MM.1S (cell line): Measurements from ENCODE around the gene SLC37A2.

Experiments
- DNase-seq: peaks from one replicate; pipeline ENCODE4 v3.0.0-alpha.2; 2015
- H2AFZ ChIP-seq: fragments of 300-600 bp; sonication (generic); 2 replicates; pipeline ENCODE4 v1.6.0; 2016; ENCODE audit warnings: antibody characterized with exemption, low read length
- H3F3A ChIP-seq: fragments of 300-600 bp; sonication (generic); 2 replicates; pipeline ENCODE4 v1.6.1; 2016; ENCODE audit warnings: mild to moderate bottlenecking, antibody characterized with exemption, low read length, moderate library complexity, mixed read lengths; ENCODE audit not compliant: insufficient read depth
- H3K27ac ChIP-seq: fragments of 300-600 bp; sonication (generic); 2 replicates; pipeline ENCODE4 v1.5.1; 2016; ENCODE audit warnings: mild to moderate bottlenecking, low read length
- H3K27me3 ChIP-seq: fragments of 300-600 bp; sonication (generic); replicated peaks from 2 replicates; pipeline ENCODE4 v1.6.0; 2016; ENCODE audit warnings: low read length; ENCODE audit not compliant: insufficient read depth
- H3K36me3 ChIP-seq: fragments of 300-600 bp; sonication (generic); replicated peaks from 2 replicates; pipeline ENCODE4 v1.6.1; 2016; ENCODE audit warnings: mild to moderate bottlenecking, low read length, mixed read lengths; ENCODE audit not compliant: insufficient read depth
- H3K4me1 ChIP-seq: fragments of 300-600 bp; sonication (generic); 2 replicates; pipeline ENCODE4 v1.6.1; 2016; ENCODE audit warnings: low read length, mixed read lengths
- H3K4me2 ChIP-seq: fragments of 300-600 bp; sonication (generic); 2 replicates; pipeline ENCODE4 v1.6.0; 2016; ENCODE audit warnings: low read depth, low read length
- H3K4me3 ChIP-seq: fragments of 300-600 bp; sonication (generic); 2 replicates; pipeline ENCODE4 v1.5.1; 2016; ENCODE audit warnings: low read length, mixed read lengths
- H3K79me2 ChIP-seq: fragments of 300-600 bp; sonication (generic); 2 replicates; pipeline ENCODE4 v1.6.1; 2016; ENCODE audit warnings: mixed run types, low read length, mixed read lengths
- H3K9ac ChIP-seq: fragments of 300-600 bp; sonication (generic); 2 replicates; pipeline ENCODE4 v1.6.1; 2016; ENCODE audit warnings: low read length, mixed read lengths
- H3K9me2 ChIP-seq: fragments of 300-600 bp; sonication (generic); replicated peaks from 2 replicates; pipeline ENCODE4 v1.6.1; 2016; ENCODE audit warnings: mild to moderate bottlenecking, low read length, mixed read lengths; ENCODE audit not compliant: insufficient read depth
- H3K9me3 ChIP-seq: fragments of 300-600 bp; sonication (generic); replicated peaks from 2 replicates; pipeline ENCODE4 v1.6.1; 2016; ENCODE audit warnings: mild to moderate bottlenecking, low read length, mixed read lengths; ENCODE audit not compliant: insufficient read depth
- H4K20me1 ChIP-seq: fragments of 300-600 bp; sonication (generic); 2 replicates; pipeline ENCODE4 v1.6.1; 2016; ENCODE audit warnings: mild to moderate bottlenecking, low read length, moderate library complexity, mixed read lengths; ENCODE audit not compliant: insufficient read depth
- CTCF ChIP-seq: fragments of 300-600 bp; sonication (generic); IDR thresholded peaks from 2 replicates; pipeline ENCODE4 v1.5.1; 2016; ENCODE audit warnings: antibody characterized with exemption, low read length, mixed read lengths
- EZH2 ChIP-seq: fragments of 300-600 bp; sonication (generic); optimal IDR thresholded peaks from 2 replicates; pipeline ENCODE3; 2017; ENCODE audit warnings: low read depth, mild to moderate bottlenecking, antibody characterized with exemption, low read length, mixed read lengths
- EZH2phosphoT487 ChIP-seq: fragments of 300-600 bp; sonication (generic); IDR thresholded peaks from 2 replicates; pipeline ENCODE4 v1.6.1; 2018; ENCODE audit warnings: antibody characterized with exemption, low read length

The SLC37A2 gene

GRCh38 chr11:125101596-125101995 is 38.5 kb downstream of the SLC37A2 start:
- no peak overlapping the region for H3K9ac ChIP-seq
- no peaks in the 10 kb centered on the region for H3K27me3 ChIP-seq
- TF ChIP-seq EZH2phosphoT487 (no peak), CTCF (no peak), EZH2 (no peak)
- H3K9me3 ChIP-seq: no peaks in the 10 kb centered on the region
- no peak overlapping the region for H3K27ac ChIP-seq
- H3K9me2 ChIP-seq: no peaks in the 10 kb centered on the region
- H3F3A ChIP-seq: peaks cover 5% of the 10 kb centered on the region; the same call in 1 of the 2 replicates
- H3K4me2 ChIP-seq: no peak overlapping the region
- no peak overlapping the region for H2AFZ ChIP-seq
- H3K79me2 ChIP-seq: peaks cover 21% of the 10 kb centered on the region
- no peak overlapping the region for H3K4me3 ChIP-seq
- H3K36me3 ChIP-seq: no peaks in the 10 kb centered on the region
- no peaks in the 10 kb centered on the region for H4K20me1 ChIP-seq
- H3K4me1 ChIP-seq: peaks cover 16% of the 10 kb centered on the region
- no peak for DNase-seq

GRCh38 chr11:125102025-125102424 is 38.9 kb downstream of the SLC37A2 start:
- no peaks in the 10 kb centered on the region for H3K9me3 ChIP-seq
- H3K4me1 ChIP-seq: peaks cover 20% of the 10 kb centered on the region
- H4K20me1 ChIP-seq: no peaks in the 10 kb centered on the region
- peaks cover 5% of the 10 kb centered on the region; the same call in 1 of the 2 replicates for H3F3A ChIP-seq
- TF ChIP-seq EZH2phosphoT487: no peak
- no peak for TF ChIP-seq CTCF
- TF ChIP-seq EZH2: no peak
- no peak overlapping the region for H2AFZ ChIP-seq
- H3K4me2 ChIP-seq: no peak overlapping the region
- no peak for DNase-seq
- peaks cover 21% of the 10 kb centered on the region for H3K79me2 ChIP-seq
- no peak overlapping the region for H3K4me3 ChIP-seq
- no peaks in the 10 kb centered on the region for H3K36me3 ChIP-seq
- no peak overlapping the region for H3K27ac ChIP-seq
- no peaks in the 10 kb centered on the region for H3K27me3 ChIP-seq
- no peaks in the 10 kb centered on the region for H3K9me2 ChIP-seq
- H3K9ac ChIP-seq: no peak overlapping the region

GRCh38 chr11:125102510-125102909 is 39.4 kb downstream of the SLC37A2 start:
- H3K4me2 ChIP-seq: no peak overlapping the region
- no peak overlapping the region for H3K4me3 ChIP-seq
- H3F3A ChIP-seq: peaks cover 5% of the 10 kb centered on the region; the same call in 1 of the 2 replicates
- H3K27ac ChIP-seq: no peak overlapping the region
- DNase-seq: no peak
- no peaks in the 10 kb centered on the region for H3K9me2 ChIP-seq
- peaks cover 21% of the 10 kb centered on the region for H3K4me1 ChIP-seq
- peaks cover 21% of the 10 kb centered on the region for H3K79me2 ChIP-seq
- H4K20me1 ChIP-seq: no peaks in the 10 kb centered on the region
- H3K27me3 ChIP-seq: no peaks in the 10 kb centered on the region
- no peak overlapping the region for H3K9ac ChIP-seq
- H3K9me3 ChIP-seq: no peaks in the 10 kb centered on the region
- no peaks in the 10 kb centered on the region for H3K36me3 ChIP-seq
- TF ChIP-seq EZH2 (no peak), EZH2phosphoT487 (no peak), CTCF (no peak)
- H2AFZ ChIP-seq: no peak overlapping the region
